GM21737 (cell line): ENCODE results near the gene ZBTB43.
"Not testable (repeated sequence)": the region's sequence is repeated elsewhere in the genome, so short reads cannot be mapped to it uniquely, and the experiment has no call there.

Experiments used
- ATAC-seq: cut with Tn5 transposase; IDR thresholded peaks from one replicate; pipeline ENCODE4 v1.9.1; 2021; ENCODE audit warnings: mild to moderate bottlenecking, moderate library complexity; ENCODE audit not compliant: unreplicated experiment

Gene ZBTB43, protein sequence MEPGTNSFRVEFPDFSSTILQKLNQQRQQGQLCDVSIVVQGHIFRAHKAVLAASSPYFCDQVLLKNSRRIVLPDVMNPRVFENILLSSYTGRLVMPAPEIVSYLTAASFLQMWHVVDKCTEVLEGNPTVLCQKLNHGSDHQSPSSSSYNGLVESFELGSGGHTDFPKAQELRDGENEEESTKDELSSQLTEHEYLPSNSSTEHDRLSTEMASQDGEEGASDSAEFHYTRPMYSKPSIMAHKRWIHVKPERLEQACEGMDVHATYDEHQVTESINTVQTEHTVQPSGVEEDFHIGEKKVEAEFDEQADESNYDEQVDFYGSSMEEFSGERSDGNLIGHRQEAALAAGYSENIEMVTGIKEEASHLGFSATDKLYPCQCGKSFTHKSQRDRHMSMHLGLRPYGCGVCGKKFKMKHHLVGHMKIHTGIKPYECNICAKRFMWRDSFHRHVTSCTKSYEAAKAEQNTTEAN

DNA sequence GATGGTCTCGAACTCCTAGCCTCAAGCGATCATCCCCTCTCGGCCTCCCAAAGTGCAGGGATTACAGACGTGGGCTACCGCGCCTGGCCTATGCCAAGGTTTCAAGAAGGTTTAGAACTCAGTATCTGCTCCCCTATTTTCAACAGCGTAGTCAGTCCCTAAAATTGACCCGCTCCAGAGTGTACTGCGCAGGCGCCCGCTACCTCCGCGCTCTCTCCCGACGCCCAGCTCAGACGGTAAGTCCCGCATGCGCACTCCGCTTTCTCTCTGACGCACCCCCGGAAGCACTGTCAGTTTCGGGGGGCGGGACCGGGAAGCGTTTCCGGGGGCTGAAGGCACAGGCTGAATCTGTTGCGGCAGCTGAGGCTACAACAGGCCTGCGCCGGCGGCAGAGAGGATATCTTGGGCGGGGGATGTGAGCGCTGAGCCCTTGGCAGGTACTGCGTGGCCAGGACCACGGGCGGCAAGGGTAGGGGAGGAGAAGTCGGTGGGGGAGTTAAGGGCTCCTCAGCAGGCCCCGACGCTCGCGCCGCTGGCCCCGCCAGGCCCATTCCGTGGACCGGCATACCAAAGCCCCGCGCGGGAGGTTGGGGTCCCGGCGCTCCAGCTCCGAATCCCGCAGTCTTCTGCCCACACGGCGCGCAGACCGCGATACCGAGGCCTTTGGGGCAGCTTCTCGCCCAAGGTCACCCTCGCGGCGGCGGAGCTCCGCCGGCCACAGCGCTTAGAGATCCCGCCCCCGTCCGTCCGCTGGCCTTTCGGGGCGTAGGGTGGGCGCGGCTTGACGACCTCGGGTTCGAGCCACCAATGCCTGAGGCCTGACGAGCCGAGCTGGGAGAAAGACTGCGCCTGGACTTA lies at the start of gene ZBTB43:
TSS of gene ZBTB43 (plus strand) at position 345 of the 858 bp plus-strand sequence. CDS start 27,470 bp downstream, outside the sequence.
- peak; percentile 73 for ATAC-seq

DNA sequence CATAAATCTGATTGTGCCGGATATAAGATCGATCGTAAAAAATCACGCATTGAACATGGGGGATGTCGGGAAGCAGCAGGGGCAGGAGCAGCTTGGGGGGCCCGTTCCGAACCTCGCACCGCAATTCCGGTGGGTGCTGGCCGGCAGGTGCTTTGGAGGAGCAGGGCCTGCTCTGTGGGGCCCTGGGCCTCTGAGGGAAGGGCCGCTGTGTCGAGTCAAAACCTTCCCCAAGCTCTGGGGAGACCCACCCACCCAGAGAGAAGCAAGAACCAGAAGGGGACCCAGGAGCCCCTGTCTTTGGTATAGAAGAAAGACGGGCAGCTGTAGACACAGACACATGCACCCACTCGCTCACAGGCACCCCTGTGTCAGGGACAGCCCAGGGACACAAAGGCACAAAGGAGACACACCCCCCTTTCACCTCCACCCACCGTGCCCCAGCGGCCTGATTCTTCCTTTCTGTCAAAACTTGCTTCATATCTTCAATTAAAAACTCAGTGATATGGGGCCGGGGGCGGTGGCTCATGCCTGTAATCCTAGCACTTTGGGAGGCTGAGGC lies 49.4 kb upstream of the ZBTB43 start:
- no peak for ATAC-seq

DNA sequence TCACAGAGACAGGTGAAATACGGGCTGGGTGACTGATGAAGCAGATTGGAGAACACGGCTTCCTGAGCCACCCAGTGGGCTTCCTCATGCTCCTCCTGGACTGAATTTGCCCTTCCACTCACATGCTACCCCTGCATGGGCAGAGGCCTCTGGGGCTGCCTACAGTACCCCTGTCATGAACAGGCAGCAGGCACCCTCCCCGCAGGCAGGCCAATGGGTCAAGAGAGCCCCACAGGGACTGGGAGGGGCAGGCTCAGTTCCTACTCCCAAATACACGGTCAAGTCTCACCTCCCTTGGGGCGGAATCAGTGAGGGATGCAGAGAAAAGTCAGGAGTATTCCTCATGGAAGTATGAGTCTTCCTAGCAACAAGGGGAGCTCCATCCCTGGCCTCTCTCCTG lies 48.6 kb upstream of the ZBTB43 start:
- no peak for ATAC-seq

- ATAC-seq, result no peak
Observed at GRCh38 chr9:126756876-126757415, 47.9 kb upstream of the ZBTB43 start.

DNA sequence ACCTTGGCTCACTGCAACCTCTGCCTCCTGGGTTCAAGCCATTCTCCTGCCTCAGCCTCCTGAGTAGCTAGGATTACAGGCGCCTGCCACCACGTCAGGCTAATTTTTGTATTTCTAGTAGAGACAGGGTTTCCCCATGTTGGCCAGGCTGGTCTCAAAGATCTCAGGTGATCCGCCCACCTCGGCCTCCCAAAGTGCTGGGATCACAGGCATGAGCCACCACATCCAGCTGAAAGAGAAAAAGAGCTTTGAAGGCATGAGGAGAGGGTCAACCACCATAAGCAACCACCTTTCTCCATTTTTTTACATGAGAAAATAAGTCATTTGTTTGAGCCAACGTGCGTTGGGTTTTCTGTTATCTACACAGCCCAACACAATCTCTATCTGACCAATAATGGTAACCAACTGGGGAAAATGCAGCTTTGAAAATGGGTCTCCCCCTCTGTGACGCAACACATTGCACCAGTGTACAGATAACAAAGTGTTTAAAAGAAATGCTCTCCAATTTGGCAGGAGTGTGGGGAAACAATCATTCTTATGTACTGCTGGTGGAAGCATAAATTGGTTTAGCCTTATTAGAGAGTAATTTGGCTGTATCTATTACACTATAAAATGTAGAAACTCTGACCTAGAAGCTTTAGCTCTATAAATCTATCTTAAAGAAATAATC lies 45.8 kb upstream of the ZBTB43 start:
- ATAC-seq, result no peak

GRCh38 chr9:126761274-126761673 lies 43.6 kb upstream of the ZBTB43 start:
- ATAC-seq, result no peak

GRCh38 chr9:126763130-126763764 lies 41.6 kb upstream of the ZBTB43 start:
- ATAC-seq, result no peak

GRCh38 chr9:126773004-126773607 lies 31.7 kb upstream of the ZBTB43 start:
- ATAC-seq, result no peak

DNA sequence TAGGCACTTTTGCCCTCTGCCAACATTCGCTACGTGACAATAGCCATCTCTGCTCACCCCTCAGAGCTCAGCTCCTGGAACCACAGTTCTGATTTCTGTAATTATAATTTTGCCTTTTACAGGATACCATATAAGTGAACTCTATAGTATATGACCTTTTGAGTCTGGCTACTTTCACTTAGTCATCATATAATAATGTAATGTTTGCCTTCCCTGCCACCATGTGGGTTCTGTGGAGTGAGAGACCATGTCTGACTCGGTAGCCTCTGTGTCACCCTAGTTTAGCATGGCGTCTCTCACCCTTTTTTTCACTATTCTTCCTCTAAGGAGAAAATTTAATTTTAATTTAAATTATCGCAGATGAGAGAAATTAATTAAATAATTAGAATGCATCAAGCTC lies 28.9 kb upstream of the ZBTB43 start:
- ATAC-seq, result no peak

DNA sequence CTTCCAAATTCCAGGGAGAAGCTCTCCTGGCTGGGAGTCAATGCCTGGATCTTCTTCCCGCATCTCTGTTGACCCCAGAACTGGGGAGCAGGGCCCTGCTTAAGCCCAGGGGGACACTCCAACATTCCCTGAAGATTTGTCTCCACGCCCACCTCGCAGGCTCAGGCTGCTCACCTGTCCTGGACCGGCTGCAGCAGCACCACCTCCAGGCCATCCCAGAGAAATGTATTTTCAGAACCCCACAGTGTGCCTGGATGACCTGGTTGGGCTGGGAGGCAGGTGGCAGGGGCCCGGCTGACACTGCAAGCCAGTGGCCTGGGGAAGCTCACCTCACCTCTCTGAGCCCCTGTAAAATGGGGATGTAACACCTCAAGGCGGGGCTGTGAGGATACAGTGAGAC lies 27.1 kb upstream of the ZBTB43 start:
- ATAC-seq, result no peak

- no peak for ATAC-seq
Observed at GRCh38 chr9:126778141-126778540, 26.7 kb upstream of the ZBTB43 start.

DNA sequence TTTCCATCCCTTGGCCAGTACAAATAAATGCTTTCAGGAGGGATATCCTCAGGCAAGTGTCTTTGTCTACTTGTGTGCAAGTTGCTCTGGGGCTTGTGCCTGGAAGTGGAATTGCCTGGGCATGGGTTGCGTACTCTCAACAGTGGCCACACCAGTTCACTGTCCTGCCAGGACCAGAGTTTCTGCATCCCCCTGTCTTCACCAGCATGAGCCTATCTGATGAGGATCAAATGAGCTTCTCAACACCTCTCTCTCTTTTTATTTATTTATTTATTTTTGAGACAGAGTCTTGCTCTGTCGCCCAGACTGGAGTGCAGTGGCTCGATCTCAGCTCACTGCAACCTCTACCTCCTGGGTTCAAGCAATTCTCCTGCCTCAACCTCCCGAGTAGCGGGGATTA lies 26.1 kb upstream of the ZBTB43 start:
- not testable (repeated sequence) for ATAC-seq

DNA sequence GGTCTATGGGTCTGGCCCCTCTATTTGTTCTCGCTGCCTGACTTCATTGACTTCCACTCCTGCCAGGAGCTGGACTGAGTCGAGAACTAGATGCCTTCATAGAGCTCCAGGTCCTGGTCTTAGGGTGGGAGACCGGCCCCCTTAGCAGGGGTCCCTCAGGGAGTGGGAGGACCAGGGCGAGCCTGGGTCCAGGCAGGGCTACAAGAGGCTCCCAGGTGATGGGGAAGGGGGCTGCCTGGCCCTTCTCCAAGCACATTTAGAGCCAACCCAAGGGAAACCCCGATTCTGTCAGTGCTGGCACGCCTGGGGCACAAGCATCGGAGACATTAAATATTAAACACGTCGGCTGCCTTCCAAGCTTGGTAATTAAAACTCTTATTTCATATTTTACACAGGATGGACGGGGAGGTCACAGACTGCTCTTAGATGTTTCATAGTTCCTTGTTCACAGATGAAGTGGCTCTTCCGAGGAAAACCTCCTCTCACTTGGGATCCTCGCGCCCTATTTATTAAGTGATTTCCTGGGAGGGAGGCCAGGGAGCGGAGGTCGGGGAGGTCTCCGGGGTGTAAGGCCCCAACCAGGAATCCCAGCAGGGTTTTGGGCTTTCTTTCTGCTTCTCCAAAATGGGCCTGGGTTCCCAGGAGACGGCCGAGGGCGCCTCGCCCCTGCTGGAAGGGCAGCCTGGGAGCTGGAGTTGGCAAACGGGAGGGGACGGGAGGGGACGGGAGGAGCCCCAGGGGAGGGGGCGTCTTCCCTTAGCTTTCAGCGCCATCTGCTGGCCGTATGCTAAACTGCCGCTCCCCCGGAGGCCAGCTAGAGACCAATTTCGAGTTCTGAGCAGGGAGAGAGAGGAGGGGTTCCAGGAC lies 23.4 kb upstream of the ZBTB43 start:
- ATAC-seq, result no peak

DNA sequence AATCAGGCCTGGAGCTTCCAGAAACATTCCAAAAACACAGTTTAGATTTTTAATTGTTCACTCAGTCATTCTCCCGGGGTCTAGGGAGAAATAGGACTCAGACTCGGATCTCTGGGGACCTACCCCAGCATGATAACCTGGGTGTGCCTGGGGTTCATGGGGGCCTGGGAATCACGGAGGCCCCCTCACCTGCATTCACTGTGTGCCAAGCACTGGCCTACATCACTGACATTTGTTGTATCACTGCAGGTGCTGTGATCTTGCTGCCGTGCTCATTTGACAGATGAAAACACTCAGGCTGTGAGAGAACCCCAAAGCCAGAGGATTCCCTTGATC lies 22.8 kb upstream of the ZBTB43 start:
- no peak for ATAC-seq

DNA sequence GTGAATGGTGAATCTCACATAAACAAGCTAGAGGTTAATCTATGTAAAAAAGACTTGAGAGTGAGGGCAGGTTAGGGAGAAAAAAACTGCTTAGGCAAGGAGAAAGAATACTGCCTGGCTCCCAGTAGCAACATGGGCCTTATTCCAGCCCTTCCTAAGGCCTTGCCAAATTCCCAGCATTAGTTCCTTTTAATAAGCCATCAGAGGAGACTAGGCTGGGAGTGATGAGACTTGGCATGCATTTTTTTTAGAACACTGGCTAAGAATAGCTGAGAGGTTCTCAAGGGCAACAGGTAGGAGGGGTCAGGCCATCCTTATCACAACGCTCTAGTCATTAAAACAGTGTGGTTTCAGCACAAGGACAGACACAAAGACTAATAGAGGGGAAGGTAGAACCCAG lies 20.9 kb upstream of the ZBTB43 start:
- ATAC-seq, result no peak

DNA sequence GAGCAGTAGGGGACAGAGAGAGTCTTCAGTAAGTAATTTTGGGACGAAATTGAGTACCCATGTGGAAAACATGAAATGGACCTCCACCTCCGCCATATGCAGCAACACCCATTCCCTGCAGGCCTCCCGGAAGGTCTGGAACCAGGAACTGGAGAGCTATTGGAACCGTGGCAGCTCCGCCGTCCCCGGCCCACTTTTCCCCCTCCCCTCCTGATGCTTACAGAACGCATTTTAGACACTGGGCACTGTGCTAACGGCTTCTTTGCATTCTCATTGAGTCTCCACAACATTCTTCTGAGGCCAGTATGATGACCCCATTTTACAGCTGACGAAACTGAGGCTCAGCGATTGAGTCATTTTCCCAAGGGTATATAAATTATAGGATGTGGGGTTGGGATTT lies 20.4 kb upstream of the ZBTB43 start:
- ATAC-seq, result no peak

GRCh38 chr9:126784841-126785240 lies 20.0 kb upstream of the ZBTB43 start:
- ATAC-seq, result not testable (repeated sequence)

DNA sequence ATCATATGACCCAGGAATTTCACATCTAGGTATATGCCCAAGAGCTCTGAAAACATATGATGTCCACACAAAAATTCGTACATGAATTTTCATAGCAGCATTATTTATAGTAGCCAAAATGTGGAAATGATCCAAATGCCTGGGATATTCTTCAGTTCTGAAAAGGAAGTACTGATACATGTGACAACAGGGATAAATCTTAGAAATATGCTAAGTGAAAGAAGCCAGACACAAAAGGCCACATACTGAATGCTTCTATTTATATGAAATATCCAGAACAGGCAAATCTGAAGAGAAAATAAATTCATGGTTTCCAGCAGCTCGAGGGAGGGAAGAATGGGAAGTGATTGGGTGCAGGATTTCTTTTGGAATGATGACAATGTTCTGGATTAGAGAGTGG lies 16.8 kb upstream of the ZBTB43 start:
- no peak for ATAC-seq
